A549 (cell line): ENCODE data around the gene TGFBR1. TPM values are rescaled to one million over a fixed set of nuclear protein-coding genes. Genes with fewer than 3 reads are reported as not detected.

ENCODE experiments used
- ATAC-seq, 2 experiments: fragments of 200-7000 bp in 1 of 2; fragments of >200 bp in 1 of 2; cut with Nextera tagmentation in 1 of 2; cut with Tn5 transposase in 1 of 2; 3 replicates each; pipeline versions ENCODE4 v1.8.0 to v1.9.1; 2018 to 2020; ENCODE audit warnings: mild to moderate bottlenecking in 1 of 2, moderate library complexity in 1 of 2
- CTCF ChIA-PET: fragments of 300-600 bp; sonication (Branson Sonifier 250); formaldehyde crosslinking; extraction: SDS; loops from one replicate; lab custom pipeline; 2021; ENCODE audit warnings: antibody characterized with exemption, inconsistent platforms; lab: Yijun Ruan, JAX
- POLR2A ChIA-PET: fragments of 350-600 bp; formaldehyde crosslinking; extraction: SDS; loops from one replicate; lab custom pipeline; 2021; ENCODE audit warnings: antibody characterized with exemption, inconsistent platforms; lab: Yijun Ruan, JAX
- DNase-seq, 2 experiments: peaks; one replicate each; pipeline versions ENCODE4 v3.0.0 to v3.0.0-alpha.2; 2011 to 2016; ENCODE audit warnings: low read depth in 1 of 2, low spot score in 1 of 2
- FAIRE-seq: peaks from 2 replicates; lab custom pipeline; 2011; peaks lifted over from hg19 to GRCh38; lab: Jason Lieb, UNC
- H3K27ac ChIP-seq, 2 experiments: fragments of >200 bp; sonication (Bioruptor Twin); formaldehyde crosslinking; 3 replicates each; pipeline ENCODE4 v1.5.1; 2016 to 2017
- H3K4me1 ChIP-seq: fragments of >200 bp; sonication (Bioruptor Twin); formaldehyde crosslinking; 3 replicates; pipeline ENCODE4 v1.6.1; 2016
- H3K4me2 ChIP-seq: fragments of >200 bp; sonication (Bioruptor Twin); formaldehyde crosslinking; 3 replicates; pipeline ENCODE4 v1.6.1; 2016
- H3K4me3 ChIP-seq: fragments of >200 bp; sonication (Bioruptor Twin); formaldehyde crosslinking; 3 replicates; pipeline ENCODE4 v1.5.1; 2016
- H3K9me3 ChIP-seq: fragments of >200 bp; sonication (Bioruptor Twin); formaldehyde crosslinking; 3 replicates; pipeline ENCODE4 v1.6.1; 2016
- ATOH8 ChIP-seq: fragments of 250-450 bp; sonication (Bioruptor Pico); IDR thresholded peaks from 2 replicates; pipeline ENCODE4 v1.5.0; 2020; ENCODE audit warnings: low read depth, mild to moderate bottlenecking, moderate library complexity
- BHLHE40 ChIP-seq: IDR thresholded peaks from 2 replicates; pipeline ENCODE4 v1.6.1; 2012; ENCODE audit warnings: low read depth, low read length, inconsistent platforms
- CHD2 ChIP-seq: fragments of 150-350 bp; IDR thresholded peaks from 2 replicates; pipeline ENCODE4 v1.6.1; 2014; ENCODE audit warnings: low read length; ENCODE audit not compliant: partially characterized antibody
- CHD4 ChIP-seq: fragments of 200-600 bp; sonication (generic); IDR thresholded peaks from 2 replicates; pipeline ENCODE4 v1.6.1; 2016; ENCODE audit warnings: antibody characterized with exemption, mild to moderate bottlenecking, borderline replicate concordance
- CTCF ChIP-seq: fragments of >200 bp; sonication (Bioruptor Twin); formaldehyde crosslinking; IDR thresholded peaks from 3 replicates; pipeline ENCODE4 v1.5.1; 2016
- E2F6 ChIP-seq: IDR thresholded peaks from 2 replicates; pipeline ENCODE4 v1.6.1; 2012; ENCODE audit warnings: low read depth, borderline replicate concordance
- EP300 ChIP-seq, 2 experiments: fragments of >200 bp; sonication (Bioruptor Twin); formaldehyde crosslinking; IDR thresholded peaks; 2 replicates in 1 of 2; 3 replicates in 1 of 2; pipeline ENCODE4 v1.6.1; 2016 to 2017
- FOSL2 ChIP-seq, 2 experiments: fragments of 450-650 bp in 1 of 2; fragments of >200 bp in 1 of 2; sonication (Bioruptor Twin) in 1 of 2; formaldehyde crosslinking; IDR thresholded peaks; 2 replicates each; pipeline versions ENCODE4 v1.5.0 to v1.6.1; 2016 to 2020; ENCODE audit warnings: mild to moderate bottlenecking in 1 of 2, moderate library complexity in 1 of 2
- FOXS1 ChIP-seq: fragments of 250-450 bp; sonication (Bioruptor Pico); IDR thresholded peaks from 2 replicates; pipeline ENCODE4 v1.5.0; 2020; ENCODE audit warnings: mild to moderate bottlenecking, moderate library complexity
- HDAC2 ChIP-seq: fragments of 200-600 bp; sonication (generic); IDR thresholded peaks from 2 replicates; pipeline ENCODE4 v1.6.1; 2016
- HEYL ChIP-seq: fragments of 250-450 bp; sonication (Bioruptor Pico); IDR thresholded peaks from 2 replicates; pipeline ENCODE4 v1.8.0; 2021; ENCODE audit warnings: mild to moderate bottlenecking, moderate library complexity
- HOXA7 ChIP-seq: fragments of 250-450 bp; sonication (Bioruptor Pico); IDR thresholded peaks from 2 replicates; pipeline ENCODE4 v1.5.0; 2020; ENCODE audit warnings: mild to moderate bottlenecking, moderate library complexity
- HOXB5 ChIP-seq: fragments of 250-450 bp; sonication (Bioruptor Pico); IDR thresholded peaks from 2 replicates; pipeline ENCODE4 v1.5.0; 2020; ENCODE audit warnings: mild to moderate bottlenecking, moderate library complexity
- JUNB ChIP-seq: fragments of >200 bp; sonication (Bioruptor Twin); formaldehyde crosslinking; IDR thresholded peaks from 2 replicates; pipeline ENCODE4 v1.6.1; 2016
- KDM1A ChIP-seq: fragments of 200-600 bp; sonication (generic); IDR thresholded peaks from 2 replicates; pipeline ENCODE4 v1.6.1; 2016; ENCODE audit warnings: low read depth, mild to moderate bottlenecking
- MAZ ChIP-seq: fragments of 150-350 bp; IDR thresholded peaks from 2 replicates; pipeline ENCODE4 v1.6.1; 2014; ENCODE audit warnings: antibody characterized with exemption, low read depth, low read length, borderline replicate concordance
- NR3C1 ChIP-seq: fragments of >200 bp; sonication (Bioruptor Twin); formaldehyde crosslinking; IDR thresholded peaks from 3 replicates; pipeline ENCODE4 v1.6.1; 2017
- POLR2A ChIP-seq: IDR thresholded peaks from 2 replicates; pipeline ENCODE4 v1.6.1; 2012; ENCODE audit warnings: mild to moderate bottlenecking, low read length
- TFCP2L1 ChIP-seq: fragments of 250-450 bp; sonication (Bioruptor Pico); IDR thresholded peaks from 2 replicates; pipeline ENCODE4 v1.5.0; 2021; ENCODE audit warnings: mild to moderate bottlenecking
- ZFP36 ChIP-seq: fragments of 450-650 bp; IDR thresholded peaks from 2 replicates; pipeline ENCODE4 v1.6.1; 2014; ENCODE audit warnings: borderline replicate concordance; ENCODE audit not compliant: partially characterized antibody
- ZNF302 ChIP-seq: fragments of 250-450 bp; sonication (Bioruptor Pico); IDR thresholded peaks from 2 replicates; pipeline ENCODE4 v1.9.0; 2021; ENCODE audit warnings: inconsistent platforms, mild to moderate bottlenecking, moderate library complexity
- ZSCAN20 ChIP-seq: fragments of 250-450 bp; sonication (Bioruptor Pico); IDR thresholded peaks from 2 replicates; pipeline ENCODE4 v1.8.0; 2022; ENCODE audit warnings: mild to moderate bottlenecking, moderate library complexity
- WGBS: methylation state at CpG from one replicate; pipeline ENCODE4 v1.1.6; 2017; ENCODE audit errors: missing lambda C conversion rate; 5-methylcytosine and 5-hydroxymethylcytosine counted together
- polyA plus RNA-seq, 4 experiments: library from polyadenylated mRNA; depleted of rRNA in 3 of 4; stranded (reverse); fragments of >200 nt; fragmentation: RNase III in 1 of 4; extraction: RNeasy Plus Mini Kit Qiagen cat#74134 plus additional on column Dnase treatment in 1 of 4; gene quantifications; 2 replicates in 3 of 4; 3 replicates in 1 of 4; pipeline ENCODE4 v1.2.3, GENCODE V29; 2011 to 2017

Gene TGFBR1
- polyA plus RNA-seq, 2 of the 4 experiments (the other 2 are of a cell fraction): 25.8 to 45.5 TPM

- WGBS: 53% methylated on average over 5 of the region's 5 CpGs
- ChIA-PET CTCF (interaction anchor here (0.5 to 5.7 kb wide), 55 partner anchors 12 to 1416 kb away, joined by 3 to 66 read pairs (median 4); no protein-coding TSS in a partner anchor), POLR2A (interaction anchor here (1.3 kb wide), 1 partner anchor 36 kb away, joined by 6 read pairs; the partner anchor contains the start of genes ALG2 and SEC61B)
- H3K9me3 ChIP-seq: no peaks in the 10 kb centered on the region
- no peak for ATAC-seq
- DNase-seq: no peak
- H3K4me1 ChIP-seq: no peaks in the 10 kb centered on the region
- no peak for TF ChIP-seq E2F6
- TF ChIP-seq CHD4: no peak
- no peak for TF ChIP-seq CTCF
- no peak for TF ChIP-seq FOXS1
- TF ChIP-seq, all 56 proteins: peak for 0
- Histone ChIP-seq H3K4me3 (no peak overlapping the region), H3K4me2 (peak overlapping the region; percentile 77), H3K27ac (no peak overlapping the region)
- no peak for FAIRE-seq
Measured at GRCh38 chr9:99185348-99185632, 80.4 kb downstream of the TGFBR1 start.

GRCh38 chr9:99185934-99186333, 81.0 kb downstream of the TGFBR1 start:
- H3K27ac ChIP-seq: no peak overlapping the region
- WGBS: 78% methylated on average over 5 of the region's 5 CpGs
- TF ChIP-seq CHD2: no peak
- FAIRE-seq (no peak), DNase-seq (no peak), ATAC-seq (no peak)
- H3K4me2 ChIP-seq: no peak overlapping the region
- ChIA-PET CTCF (interaction anchor here (0.6 to 5.7 kb wide), 10 partner anchors 11 to 1416 kb away, joined by 3 to 66 read pairs (median 14); no protein-coding TSS in a partner anchor), POLR2A (no interaction called here)
- H3K4me3 ChIP-seq: no peak overlapping the region
- H3K9me3 ChIP-seq: no peaks in the 10 kb centered on the region
- H3K4me1 ChIP-seq: no peaks in the 10 kb centered on the region

- FAIRE-seq: no peak
- TF ChIP-seq JUNB (no peak), BHLHE40 (no peak), ZSCAN20 (CRISPR knock-in tag) (no peak), ZNF302 (CRISPR knock-in tag) (no peak), FOXS1 (no peak), HOXB5 (no peak), MAZ (no peak), POLR2A (no peak), EP300 (IDR thresholded peaks at IDR 0.05) (no peak), FOSL2 (IDR thresholded peaks at IDR 0.05) (no peak), FOSL2 (CRISPR knock-in tag; IDR thresholded peaks at IDR 0.05) (no peak), CHD4 (no peak), CHD2 (no peak), NR3C1 (no peak), ATOH8 (no peak), KDM1A (no peak), HEYL (no peak), TFCP2L1 (CRISPR knock-in tag) (no peak), HDAC2 (no peak), HOXA7 (CRISPR knock-in tag) (no peak), ZFP36 (no peak)
- Histone ChIP-seq H3K4me1 (no peaks in the 10 kb centered on the region), H3K9me3 (no peaks in the 10 kb centered on the region), H3K27ac (no peak overlapping the region), H3K4me3 (no peak overlapping the region), H3K4me2 (no peak overlapping the region)
- POLR2A ChIA-PET: no interaction called here
- WGBS: 47% methylated on average over 4 of the region's 4 CpGs
- CTCF ChIA-PET: interaction anchor here (0.7 to 5.7 kb wide), 2 partner anchors 10 to 1073 kb away, joined by 3 to 66 read pairs; no protein-coding TSS in a partner anchor
- ATAC-seq: no peak
- no peak for DNase-seq
Measured at GRCh38 chr9:99187311-99187710, 82.4 kb downstream of the TGFBR1 start.
